K562 (cell line): ENCODE results near the gene ST6GALNAC6. TPM values are rescaled to one million over a fixed set of nuclear protein-coding genes. Genes with fewer than 3 reads are reported as not detected.

Experiments used
- ATAC-seq: fragments of 200-7000 bp; cut with Tn5 transposase; 3 replicates; pipeline ENCODE4 v1.9.1; 2020; ENCODE audit warnings: moderate library complexity
- BruUV-seq: library from RNA; stranded (reverse); fragments of 400-500 nt; replicated peaks from 2 replicates; lab custom pipeline; 2021; lab: Mats Ljungman, UMichigan
- CTCF ChIA-PET: fragments of 300-600 bp; formaldehyde crosslinking; extraction: SDS; loops from one replicate; lab custom pipeline; 2021; ENCODE audit warnings: low intra/inter-chr PET ratio; lab: Yijun Ruan, JAX
- POLR2A ChIA-PET: fragments of 300-600, 350-650 bp; sonication (Branson Sonifier 250); formaldehyde crosslinking; extraction: SDS; loops from one replicate; lab custom pipeline; 2021; ENCODE audit warnings: antibody characterized with exemption, inconsistent platforms; lab: Yijun Ruan, JAX
- DNase-seq, 4 experiments: peaks; one replicate each; pipeline versions ENCODE4 v3.0.0 to v3.0.0-alpha.2; 2011 to 2018; ENCODE audit warnings: low spot score in 3 of 4, mixed read lengths in 3 of 4; ENCODE audit errors: extremely low read depth in 1 of 4
- FAIRE-seq: peaks from 2 replicates; lab custom pipeline; 2011; peaks lifted over from hg19 to GRCh38; lab: Jason Lieb, UNC
- H2AFZ ChIP-seq: 2 replicates; pipeline ENCODE4 v1.6.0; 2011; ENCODE audit warnings: low read depth, low read length, control low read depth, inconsistent platforms
- H3K27ac ChIP-seq: fragments of 200-600 bp; 3 replicates; pipeline ENCODE4 v1.8.0; 2011; ENCODE audit warnings: low read depth, mild to moderate bottlenecking, control low read depth, inconsistent platforms, low read length, moderate library complexity, mixed read lengths; ENCODE audit errors: extremely low read depth
- H3K27me3 ChIP-seq, 2 experiments: fragments of 300-600 bp in 1 of 2; 2 replicates in 1 of 2; 3 replicates in 1 of 2; pipeline versions ENCODE4 v1.6.0 to v1.8.0; 2011; ENCODE audit warnings: inconsistent platforms in 2 of 2, low read length in 2 of 2, mild to moderate bottlenecking in 1 of 2, mixed read lengths in 1 of 2, moderate library complexity in 1 of 2; ENCODE audit not compliant: control insufficient read depth in 2 of 2, insufficient read depth in 2 of 2
- H3K36me3 ChIP-seq: fragments of 300-600 bp; 3 replicates; pipeline ENCODE4 v1.8.0; 2011; ENCODE audit warnings: mild to moderate bottlenecking, low read length, inconsistent platforms; ENCODE audit not compliant: control insufficient read depth, insufficient read depth
- H3K4me1 ChIP-seq, 2 experiments: fragments of 200-600 bp in 1 of 2; replicated peaks in 1 of 2; 2 replicates in 1 of 2; 3 replicates in 1 of 2; pipeline versions ENCODE4 v1.5.1 to v1.8.0; 2011; ENCODE audit warnings: inconsistent platforms in 2 of 2, low read length in 2 of 2, mild to moderate bottlenecking in 1 of 2, mixed read lengths in 1 of 2, moderate library complexity in 1 of 2; ENCODE audit not compliant: control insufficient read depth in 2 of 2, insufficient read depth in 2 of 2
- H3K4me2 ChIP-seq: 2 replicates; pipeline ENCODE4 v1.6.1; 2011; ENCODE audit warnings: low read length, control low read depth, inconsistent platforms, mixed read lengths; ENCODE audit not compliant: insufficient read depth
- H3K4me3 ChIP-seq: fragments of 200-600 bp; sonication (generic), shearing (Covaris generic); 2 replicates; pipeline ENCODE4 v1.5.1; 2016; ENCODE audit warnings: control low read depth, inconsistent platforms
- H3K79me2 ChIP-seq: fragments of 200-600 bp; 3 replicates; pipeline ENCODE4 v1.8.0; 2011; ENCODE audit warnings: low read length, inconsistent platforms; ENCODE audit not compliant: control insufficient read depth, insufficient read depth
- H3K9ac ChIP-seq, 2 experiments: 2 replicates each; pipeline versions ENCODE4 v1.6.0 to v1.6.1; 2011; ENCODE audit warnings: low read depth in 2 of 2, low read length in 2 of 2, control low read depth in 1 of 2, inconsistent platforms in 1 of 2, mild to moderate bottlenecking in 1 of 2, mixed read lengths in 1 of 2; ENCODE audit not compliant: insufficient read depth in 1 of 2
- H3K9me1 ChIP-seq: one replicate; pipeline ENCODE4 v1.6.0; 2011; ENCODE audit warnings: inconsistent platforms, mild to moderate bottlenecking, low read length, moderate library complexity; ENCODE audit not compliant: control insufficient read depth, insufficient read depth
- H3K9me3 ChIP-seq: replicated peaks from 2 replicates; pipeline ENCODE4 v1.5.1; 2011; ENCODE audit warnings: low read depth, low read length, inconsistent platforms; ENCODE audit not compliant: control insufficient read depth, insufficient read depth
- H4K20me1 ChIP-seq: replicated peaks from 2 replicates; pipeline ENCODE4 v1.6.1; 2011; ENCODE audit warnings: low read length, inconsistent platforms, mixed read lengths; ENCODE audit not compliant: control insufficient read depth, insufficient read depth
- CHD4 ChIP-seq: fragments of 200-600 bp; sonication (generic); IDR thresholded peaks from 3 replicates; pipeline ENCODE4 v1.6.1; 2012; ENCODE audit warnings: low read depth, mild to moderate bottlenecking, mixed read lengths, low read length, inconsistent platforms; ENCODE audit not compliant: insufficient read depth, insufficient replicate concordance, poor library complexity, severe bottlenecking
- ELF1 ChIP-seq: fragments of 200-800 bp; sonication (Bioruptor generic); IDR thresholded peaks from 2 replicates; pipeline ENCODE4 v1.6.1; 2016; ENCODE audit warnings: missing genetic modification characterization, missing compliant biosample characterization
- ETS1 ChIP-seq: conservative IDR thresholded peaks from 2 replicates; pipeline ENCODE4 v1.6.1; 2011; ENCODE audit warnings: low read depth, mild to moderate bottlenecking, low read length; ENCODE audit not compliant: control insufficient read depth
- GTF3C2 ChIP-seq: IDR thresholded peaks from 3 replicates; pipeline ENCODE4 v1.6.1; 2011; ENCODE audit warnings: borderline replicate concordance, mild to moderate bottlenecking, moderate library complexity; ENCODE audit not compliant: insufficient read length; ENCODE audit errors: extremely low read depth
- NKRF ChIP-seq: fragments of 450-650 bp; IDR thresholded peaks from 2 replicates; pipeline ENCODE4 v1.6.1; 2016; ENCODE audit warnings: borderline replicate concordance
- SMARCB1 ChIP-seq: IDR thresholded peaks from 2 replicates; pipeline ENCODE4 v1.6.1; 2011; ENCODE audit warnings: improper control_type of control experiment, low read depth; ENCODE audit not compliant: insufficient read length
- TAF15 ChIP-seq: fragments of 200-400 bp; formaldehyde crosslinking; IDR thresholded peaks from 2 replicates; pipeline ENCODE4 v1.6.1; 2017; ENCODE audit warnings: mild to moderate bottlenecking, low read depth, low read length, moderate library complexity
- TGIF2 ChIP-seq: sonication (generic); formaldehyde crosslinking; IDR thresholded peaks from 2 replicates; pipeline ENCODE4 v1.8.1; 2022; ENCODE audit warnings: mild to moderate bottlenecking, missing genetic modification reagents, moderate library complexity
- ZNF639 ChIP-seq, 2 experiments: fragments of 200-800 bp in 1 of 2; sonication (Bioruptor generic) in 1 of 2; sonication (generic) in 1 of 2; formaldehyde crosslinking in 1 of 2; IDR thresholded peaks in 1 of 2; conservative IDR thresholded peaks in 1 of 2; 2 replicates each; pipeline versions ENCODE4 v1.5.0 to v1.6.1; 2016 to 2020; ENCODE audit warnings: missing compliant biosample characterization in 1 of 2, missing genetic modification characterization in 1 of 2, missing genetic modification reagents in 1 of 2
- WGBS: fragments of 100-300 bp; shearing (Covaris generic); methylation state at CpG from one replicate; pipeline ENCODE4 v1.1.6; 2016; ENCODE audit warnings: low coverage, mixed read lengths; ENCODE audit not compliant: insufficient coverage; ENCODE audit errors: missing lambda C conversion rate; 5-methylcytosine and 5-hydroxymethylcytosine counted together
- in situ Hi-C: fragments of 300-500 bp; cut with MboI; formaldehyde crosslinking; loops from 4 replicates; pipeline ENCODE4 v1.15.0; 2018; ENCODE audit warnings: inconsistent platforms, mixed read lengths
- intact Hi-C: fragments of 100-400 bp; cut with micrococcal nuclease; formaldehyde crosslinking; loops from 2 replicates; pipeline ENCODE4 v1.14.2; 2022
- polyA plus RNA-seq, 8 experiments: library from polyadenylated mRNA; depleted of rRNA in 4 of 8; stranded (reverse) in 5 of 8; unstranded in 3 of 8; fragments of >200 nt; fragmentation: Nextera tagmentation in 2 of 8; fragmentation: Illumina TruSeq in 1 of 8; extraction: Ambion mirVana in 2 of 8; extraction: Trizol in 1 of 8; gene quantifications; 2 replicates each; pipeline versions ENCODE4 v1.2.1 to v1.2.3, GENCODE V29; 2011 to 2014; ENCODE audit warnings: inconsistent platforms in 1 of 8, missing spikeins in 1 of 8
- total RNA-seq, 7 experiments: library from RNA; depleted of rRNA in 6 of 7; stranded (reverse); fragments of >200 nt in 6 of 7; fragmentation: Illumina TruSeq in 2 of 7; extraction: Trizol in 2 of 7; gene quantifications; 2 replicates each; pipeline versions ENCODE4 v1.2.1 to v1.2.3, GENCODE V29; 2011 to 2021; ENCODE audit warnings: low replicate concordance in 1 of 7

Gene ST6GALNAC6
- total and polyA plus RNA-seq, 9 of the 15 experiments (the other 6 are each of a cell fraction or from before 2014, with no cell fraction given): 0.13 to 23.0 (median 14.5) TPM

GRCh38 chr9:127838375-127839078 is 60.9 kb downstream of the ST6GALNAC6 start:
- Histone ChIP-seq H2AFZ (no peak overlapping the region), H3K4me3 (no peak overlapping the region), H3K9ac (peak overlapping the region in 1 of 2 experiments; percentile 77; a peak in 2 of 4 replicates), H3K4me2 (no peak overlapping the region), H3K4me1 (peaks cover 0 to 24% of the 10 kb centered on the region in 2 experiments; a peak in 4 of 5 replicates), H3K27me3 (no peaks in the 10 kb centered on the region), H3K9me1 (no peaks in the 10 kb centered on the region), H4K20me1 (no peaks in the 10 kb centered on the region), H3K27ac (no peak overlapping the region), H3K79me2 (no peaks in the 10 kb centered on the region), H3K36me3 (no peaks in the 10 kb centered on the region), H3K9me3 (no peaks in the 10 kb centered on the region)
- ATAC-seq (peak; percentile 16; the same call in 1 of the 3 replicates), DNase-seq (no peak), FAIRE-seq (no peak)
- intact Hi-C loops (no loop called here), in situ Hi-C loops (no loop called here)
- ChIA-PET CTCF (no interaction called here), POLR2A (interaction anchor here (0.6 to 1.7 kb wide), 2 partner anchors 23 to 47 kb away, joined by 3 to 5 read pairs; no protein-coding TSS in a partner anchor)
- BruUV-seq: no TSS peak
- WGBS: 54% methylated on average over 18 of the region's 18 CpGs
- TF ChIP-seq GTF3C2 (no peak), TGIF2 (no peak), CHD4 (no peak), ETS1 (no peak), NKRF (no peak), ZNF639 (CRISPR knock-in tag; conservative IDR thresholded peaks at IDR 0.05 in 1 of 2, IDR thresholded peaks at IDR 0.05 in 1 of 2) (no peak), SMARCB1 (no peak), ELF1 (tag) (no peak), TAF15 (no peak)
